Transverse colon (tissue), 4 donors: ENCODE results near the gene LAMB1. TPM values are rescaled to one million over a fixed set of nuclear protein-coding genes. Genes with fewer than 3 reads are reported as not detected.
"Not testable (repeated sequence)": the region's sequence is repeated elsewhere in the genome, so short reads cannot be mapped to it uniquely, and the experiment has no call there.

Source experiments
- DNase-seq: peaks from one replicate; pipeline ENCODE4 v3.0.0-alpha.2; 2019
- H3K27ac ChIP-seq, 4 donors: fragments of 200-600 bp; sonication (generic); 2 replicates each; pipeline ENCODE4 v1.5.1; 2016 to 2018; ENCODE audit warnings: inconsistent platforms in 4 of 4
- H3K27me3 ChIP-seq: fragments of 200-600 bp; sonication (generic); 2 replicates; pipeline ENCODE4 v1.5.1; 2017; ENCODE audit warnings: inconsistent platforms
- H3K36me3 ChIP-seq, 4 donors: fragments of 200-600 bp; sonication (generic); 2 replicates each; pipeline ENCODE4 v1.5.1; 2017 to 2019; ENCODE audit warnings: inconsistent platforms in 4 of 4
- H3K4me1 ChIP-seq, 4 donors: fragments of 200-600 bp; sonication (generic); 2 replicates each; pipeline ENCODE4 v1.5.1; 2017 to 2020; ENCODE audit warnings: inconsistent platforms in 4 of 4
- H3K4me3 ChIP-seq, 4 donors: fragments of 200-600 bp; sonication (generic); 1 replicate in 1 of 4; 2 replicates in 3 of 4; pipeline versions ENCODE4 v1.5.1 to v1.6.1; 2017 to 2019; ENCODE audit warnings: inconsistent platforms in 4 of 4
- H3K9me3 ChIP-seq, 2 donors: fragments of 200-600 bp; sonication (generic); 2 replicates each; pipeline ENCODE4 v1.5.1; 2017 to 2019; ENCODE audit warnings: inconsistent platforms in 2 of 2
- EP300 ChIP-seq: sonication (generic); formaldehyde crosslinking; IDR thresholded peaks from one replicate; pipeline ENCODE4 v1.6.1; 2017; ENCODE audit warnings: antibody characterized with exemption, low read depth
- POLR2A ChIP-seq: fragments of 450-650 bp; IDR thresholded peaks from one replicate; pipeline ENCODE4 v1.6.1; 2016; ENCODE audit warnings: antibody characterized with exemption, mild to moderate bottlenecking, moderate library complexity
- POLR2AphosphoS5 ChIP-seq, 3 donors: sonication (generic); formaldehyde crosslinking; IDR thresholded peaks; one replicate each; pipeline ENCODE4 v1.6.1; 2016; ENCODE audit warnings: antibody characterized with exemption in 3 of 3
- WGBS, 2 donors: methylation state at CpG; one replicate each; pipeline ENCODE4 v1.1.5; 2018; ENCODE audit warnings: low coverage in 1 of 2; 5-methylcytosine and 5-hydroxymethylcytosine counted together
- in situ Hi-C, 4 donors: fragments of 200-750 bp; cut with MboI; loops; one replicate each; pipeline versions ENCODE4 v1.15.0 to v1.15.1; 2017; ENCODE audit warnings: low sequenced_read_pairs in 3 of 4, low pct_ligation_motif_present in 1 of 4, low pct_unique_long_range_greater_than_20kb in 1 of 4
- intact Hi-C: fragments of 100-400 bp; cut with DNase I; formaldehyde crosslinking; loops from one replicate; pipeline ENCODE4 v1.15.1; 2023; ENCODE audit warnings: low total_unique reads
- total RNA-seq, 4 donors: library from RNA; depleted of rRNA; stranded (reverse); fragments of >200 nt; gene quantifications; one replicate each; pipeline ENCODE4 v1.1.0, GENCODE V29; 2016
- TF ChIP-seq, protein P1 (sequence below), 5 experiments: fragments of 200-600 bp in 3 of 5; fragments of 450-650 bp in 2 of 5; sonication (generic) in 3 of 5; IDR thresholded peaks; 1 replicate in 2 of 5; 2 replicates in 3 of 5; pipeline ENCODE4 v1.5.1; 2016 to 2017; ENCODE audit warnings: antibody characterized with exemption in 5 of 5, inconsistent platforms in 3 of 5, mild to moderate bottlenecking in 2 of 5, moderate library complexity in 1 of 5

LAMB1 gene
- total RNA-seq, 4 donors from 2014 or later, result 54.2 to 119 (median 90.3) TPM

DNA sequence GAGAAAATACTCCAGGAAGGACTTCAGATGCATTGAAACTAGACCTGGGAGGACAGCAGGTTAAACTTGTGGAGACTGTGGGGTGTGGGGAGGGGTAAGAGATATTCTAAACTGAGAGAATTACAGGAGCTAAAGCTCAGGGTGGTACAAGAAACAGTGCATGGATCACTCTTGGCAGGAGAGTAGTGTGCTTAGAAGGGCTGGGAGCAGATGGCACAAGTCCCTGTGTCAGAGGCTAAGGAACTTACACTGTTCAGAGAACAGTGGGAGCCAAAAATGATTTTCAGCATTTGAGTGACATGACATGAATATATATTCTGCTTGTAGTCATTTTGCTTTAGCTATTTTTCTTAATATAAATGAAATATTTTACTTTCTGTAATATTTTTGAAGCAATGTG lies 36.0 kb upstream of the LAMB1 start:
- intact Hi-C loops, result no loop called here
- TF ChIP-seq POLR2A (no peak), EP300 (no peak)
- H3K27ac ChIP-seq, result no peak overlapping the region
- H3K4me1 ChIP-seq, result no peaks in the 10 kb centered on the region
- H3K9me3 ChIP-seq, result no peaks in the 10 kb centered on the region
- H3K36me3 ChIP-seq, result no peaks in the 10 kb centered on the region
- H3K4me3 ChIP-seq, result no peak overlapping the region
- no peak for DNase-seq
- in situ Hi-C loops, result no loop called here
- no peaks in the 10 kb centered on the region for H3K27me3 ChIP-seq

DNA sequence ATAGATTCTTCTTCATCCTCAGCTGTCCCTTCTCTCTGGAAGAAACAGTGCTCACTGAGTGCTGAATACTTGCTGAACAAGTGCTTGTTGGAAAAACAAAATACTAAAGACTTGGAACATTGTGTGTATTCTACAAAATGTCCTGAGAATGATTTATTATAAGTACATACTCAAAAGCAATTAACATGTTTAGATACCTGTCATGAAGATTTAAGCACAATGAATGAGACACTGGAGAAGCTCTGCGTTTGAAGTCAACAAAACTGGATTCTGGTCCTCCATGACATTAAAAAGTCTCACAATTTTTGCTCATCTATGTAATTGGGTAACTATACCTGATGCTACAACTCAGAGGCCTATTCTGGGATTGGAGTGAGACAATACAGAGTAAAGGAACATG lies 34.8 kb upstream of the LAMB1 start:
- in situ Hi-C loops (no loop called here), intact Hi-C loops (no loop called here)
- no peaks in the 10 kb centered on the region for H3K4me1 ChIP-seq

DNA sequence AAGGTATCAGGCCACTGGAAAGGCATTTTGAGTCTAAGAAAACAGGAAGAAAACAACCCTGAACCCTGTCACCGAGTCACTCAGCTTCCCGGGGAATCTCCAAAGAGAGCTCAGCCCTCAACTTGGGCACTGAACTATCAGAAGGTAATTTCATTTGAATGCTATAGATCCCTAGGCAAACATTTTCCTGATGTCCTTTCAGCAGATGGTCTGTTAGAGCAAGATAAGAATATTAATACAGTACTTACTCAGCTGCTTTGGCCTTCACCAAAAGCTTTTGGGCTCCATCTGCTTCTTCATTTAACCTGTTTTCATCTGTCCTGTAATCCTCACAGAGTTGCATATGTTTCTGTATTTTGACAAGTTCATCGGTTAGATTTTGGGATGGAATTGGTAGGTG lies 34.2 kb upstream of the LAMB1 start:
- no peak overlapping the region for H3K27ac ChIP-seq
- no peaks in the 10 kb centered on the region for H3K27me3 ChIP-seq
- 80 to 90% methylated on average over 3 of the region's 3 CpGs for WGBS, 2 donors
- no peaks in the 10 kb centered on the region for H3K36me3 ChIP-seq
- DNase-seq, result no peak
- in situ Hi-C loops, result no loop called here
- no peak overlapping the region for H3K4me3 ChIP-seq
- no peaks in the 10 kb centered on the region for H3K4me1 ChIP-seq
- TF ChIP-seq POLR2A (no peak), POLR2AphosphoS5 (IDR thresholded peaks at IDR 0.05) (no peak), EP300 (no peak)
- TF ChIP-seq, protein P1, sequence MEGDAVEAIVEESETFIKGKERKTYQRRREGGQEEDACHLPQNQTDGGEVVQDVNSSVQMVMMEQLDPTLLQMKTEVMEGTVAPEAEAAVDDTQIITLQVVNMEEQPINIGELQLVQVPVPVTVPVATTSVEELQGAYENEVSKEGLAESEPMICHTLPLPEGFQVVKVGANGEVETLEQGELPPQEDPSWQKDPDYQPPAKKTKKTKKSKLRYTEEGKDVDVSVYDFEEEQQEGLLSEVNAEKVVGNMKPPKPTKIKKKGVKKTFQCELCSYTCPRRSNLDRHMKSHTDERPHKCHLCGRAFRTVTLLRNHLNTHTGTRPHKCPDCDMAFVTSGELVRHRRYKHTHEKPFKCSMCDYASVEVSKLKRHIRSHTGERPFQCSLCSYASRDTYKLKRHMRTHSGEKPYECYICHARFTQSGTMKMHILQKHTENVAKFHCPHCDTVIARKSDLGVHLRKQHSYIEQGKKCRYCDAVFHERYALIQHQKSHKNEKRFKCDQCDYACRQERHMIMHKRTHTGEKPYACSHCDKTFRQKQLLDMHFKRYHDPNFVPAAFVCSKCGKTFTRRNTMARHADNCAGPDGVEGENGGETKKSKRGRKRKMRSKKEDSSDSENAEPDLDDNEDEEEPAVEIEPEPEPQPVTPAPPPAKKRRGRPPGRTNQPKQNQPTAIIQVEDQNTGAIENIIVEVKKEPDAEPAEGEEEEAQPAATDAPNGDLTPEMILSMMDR (IDR thresholded peaks at IDR 0.05), result no peak
- intact Hi-C loops, result no loop called here
- H3K9me3 ChIP-seq, result no peaks in the 10 kb centered on the region

More for the DNA sequence above, 34.8 kb upstream of the LAMB1 start:
- no peak overlapping the region for H3K4me3 ChIP-seq
- no peaks in the 10 kb centered on the region for H3K27me3 ChIP-seq
- 68 to 70% methylated on average over 1 of the region's 1 CpG for WGBS, 2 donors
- H3K27ac ChIP-seq, result no peak overlapping the region
- DNase-seq, result no peak
- no peaks in the 10 kb centered on the region for H3K36me3 ChIP-seq
- TF ChIP-seq EP300, result no peak
- TF ChIP-seq, protein P1 (IDR thresholded peaks at IDR 0.05), result no peak
- TF ChIP-seq POLR2AphosphoS5 (IDR thresholded peaks at IDR 0.05), result no peak
- no peak for TF ChIP-seq POLR2A
- no peaks in the 10 kb centered on the region for H3K9me3 ChIP-seq

DNA sequence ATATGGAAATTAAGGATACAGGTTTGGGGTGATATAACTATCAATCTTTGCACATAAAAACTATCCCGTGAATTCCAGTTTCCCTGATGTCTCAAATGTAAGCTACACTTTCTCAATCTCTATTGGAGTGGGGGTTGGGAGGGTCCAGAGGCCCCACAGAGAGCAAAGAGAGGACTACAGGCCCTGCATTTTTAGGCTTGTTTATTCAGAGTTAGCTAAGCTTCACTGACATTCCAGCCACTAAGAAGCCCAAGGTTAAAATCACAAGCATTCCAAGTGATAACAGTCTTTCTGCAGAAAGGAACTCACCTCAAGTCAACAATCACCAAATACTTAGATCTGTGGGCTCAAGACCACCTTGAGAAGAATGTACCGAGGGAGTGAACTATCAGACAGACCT lies 31.6 kb upstream of the LAMB1 start:
- intact Hi-C loops (no loop called here), in situ Hi-C loops (no loop called here)
- TF ChIP-seq, protein P1 (IDR thresholded peaks at IDR 0.05), result no peak
- TF ChIP-seq EP300 (no peak), POLR2A (no peak), POLR2AphosphoS5 (IDR thresholded peaks at IDR 0.05) (no peak)
- no peaks in the 10 kb centered on the region for H3K36me3 ChIP-seq
- no peak overlapping the region for H3K4me3 ChIP-seq
- DNase-seq, result no peak
- no peaks in the 10 kb centered on the region for H3K27me3 ChIP-seq
- no peaks in the 10 kb centered on the region for H3K4me1 ChIP-seq
- 67 to 89% methylated on average over 1 to 2 of the region's 2 CpGs for WGBS, 2 donors
- H3K27ac ChIP-seq, result no peak overlapping the region
- no peaks in the 10 kb centered on the region for H3K9me3 ChIP-seq

DNA sequence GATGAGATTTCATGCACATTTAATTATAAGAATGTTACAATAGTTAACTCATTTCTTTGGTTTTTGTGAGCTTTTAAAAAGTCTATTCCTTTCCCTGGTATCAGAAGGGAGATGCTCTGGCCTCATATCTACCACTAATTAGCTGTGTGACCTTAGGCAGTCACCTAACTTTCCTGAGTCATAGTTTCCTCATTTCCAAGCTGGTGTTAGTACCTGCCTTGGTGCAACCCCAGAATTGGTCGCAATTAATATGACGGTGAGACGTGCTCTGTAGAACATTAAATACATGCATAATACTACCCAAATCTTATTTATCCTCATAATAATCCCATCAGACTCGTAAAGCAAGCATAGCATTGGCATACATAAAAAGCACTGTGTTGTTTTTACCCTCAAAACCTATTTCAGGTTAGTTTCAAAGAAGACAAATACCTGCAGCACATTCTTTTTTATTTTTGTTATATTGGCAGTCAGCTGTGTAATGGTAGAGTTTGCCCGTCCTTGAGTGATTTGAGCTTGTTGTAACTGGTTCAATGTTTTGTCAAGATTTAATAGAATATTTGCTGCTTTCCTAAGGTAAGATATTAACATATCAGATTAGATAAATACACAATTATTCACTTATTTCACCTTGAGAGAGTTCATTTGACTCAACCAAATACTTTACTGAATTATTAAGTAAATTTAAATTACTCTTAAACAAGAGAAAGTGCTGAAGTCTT lies 31.0 kb upstream of the LAMB1 start:
- intact Hi-C loops, result no loop called here
- Histone ChIP-seq H3K36me3 (no peaks in the 10 kb centered on the region), H3K9me3 (no peaks in the 10 kb centered on the region), H3K27me3 (no peaks in the 10 kb centered on the region), H3K4me3 (no peak overlapping the region), H3K27ac (no peak overlapping the region), H3K4me1 (no peaks in the 10 kb centered on the region)
- TF ChIP-seq POLR2A (no peak), POLR2AphosphoS5 (IDR thresholded peaks at IDR 0.05) (no peak), EP300 (no peak)
- TF ChIP-seq, protein P1 (IDR thresholded peaks at IDR 0.05), result no peak
- in situ Hi-C loops, result no loop called here
- DNase-seq, result no peak
- 88 to 93% methylated on average over 1 to 5 of the region's 5 CpGs for WGBS, 2 donors

DNA sequence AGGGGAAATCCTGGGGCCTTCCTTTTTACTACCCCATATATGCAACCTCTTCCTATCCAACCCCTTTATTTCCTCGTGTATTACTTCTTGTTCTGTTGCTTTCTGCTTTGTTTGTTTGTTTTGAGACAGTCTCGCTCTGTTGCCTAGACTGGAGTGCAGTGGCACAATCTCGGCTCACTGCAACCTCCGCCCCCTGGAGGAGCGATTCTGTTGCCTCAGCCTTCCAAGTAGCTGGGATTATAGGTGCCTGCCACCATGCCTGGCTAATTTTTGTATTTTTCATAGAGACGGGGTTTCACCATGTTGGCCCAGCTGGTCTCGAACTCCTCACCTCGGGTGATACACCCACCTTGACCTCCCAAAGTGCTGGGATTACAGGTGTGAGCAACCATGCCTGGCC lies 30.3 kb upstream of the LAMB1 start:
- H3K27ac ChIP-seq, H3K36me3 ChIP-seq, H3K4me3 ChIP-seq, H3K27me3 ChIP-seq, H3K4me1 ChIP-seq, H3K9me3 ChIP-seq, DNase-seq, in situ Hi-C loops, intact Hi-C loops: not testable (repeated sequence)
- WGBS, 2 donors, result 83 to 84% methylated on average over 2 to 8 of the region's 8 CpGs
